ENCODE data around the gene DOK5. TPM values are rescaled to one million over a fixed set of nuclear protein-coding genes. Genes with fewer than 3 reads are reported as not detected.

Gene DOK5
- total RNA-seq, 1 donor, result 14.1 TPM

- Histone ChIP-seq H3K4me2 (ENCODE audit: insufficient read depth, low read length) (no peak overlapping the region), H3K4me3 (ENCODE audit: insufficient read depth, low read length) (no peak overlapping the region), H3K36me3 (ENCODE audit: insufficient read depth, low read length) (no peaks in the 10 kb centered on the region), H3K27me3 (ENCODE audit: insufficient read depth, low read length) (no peaks in the 10 kb centered on the region), H3K9me3 (ENCODE audit: low read depth, low read length) (no peaks in the 10 kb centered on the region), H4K20me1 (ENCODE audit: insufficient read depth, low read length) (no peaks in the 10 kb centered on the region), H3K79me2 (ENCODE audit: insufficient read depth, low read length) (no peaks in the 10 kb centered on the region), H2AFZ (ENCODE audit: low read length) (no peak overlapping the region), H3K4me1 (ENCODE audit: insufficient read depth, low read length) (peaks cover 13% of the 10 kb centered on the region), H3K27ac (ENCODE audit: low read depth, low read length) (no peak overlapping the region)
- no peak for DNase-seq (ENCODE audit: insufficient read length, low spot score, missing footprints)
- TF ChIP-seq, protein P1, sequence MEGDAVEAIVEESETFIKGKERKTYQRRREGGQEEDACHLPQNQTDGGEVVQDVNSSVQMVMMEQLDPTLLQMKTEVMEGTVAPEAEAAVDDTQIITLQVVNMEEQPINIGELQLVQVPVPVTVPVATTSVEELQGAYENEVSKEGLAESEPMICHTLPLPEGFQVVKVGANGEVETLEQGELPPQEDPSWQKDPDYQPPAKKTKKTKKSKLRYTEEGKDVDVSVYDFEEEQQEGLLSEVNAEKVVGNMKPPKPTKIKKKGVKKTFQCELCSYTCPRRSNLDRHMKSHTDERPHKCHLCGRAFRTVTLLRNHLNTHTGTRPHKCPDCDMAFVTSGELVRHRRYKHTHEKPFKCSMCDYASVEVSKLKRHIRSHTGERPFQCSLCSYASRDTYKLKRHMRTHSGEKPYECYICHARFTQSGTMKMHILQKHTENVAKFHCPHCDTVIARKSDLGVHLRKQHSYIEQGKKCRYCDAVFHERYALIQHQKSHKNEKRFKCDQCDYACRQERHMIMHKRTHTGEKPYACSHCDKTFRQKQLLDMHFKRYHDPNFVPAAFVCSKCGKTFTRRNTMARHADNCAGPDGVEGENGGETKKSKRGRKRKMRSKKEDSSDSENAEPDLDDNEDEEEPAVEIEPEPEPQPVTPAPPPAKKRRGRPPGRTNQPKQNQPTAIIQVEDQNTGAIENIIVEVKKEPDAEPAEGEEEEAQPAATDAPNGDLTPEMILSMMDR (IDR thresholded peaks at IDR 0.05; ENCODE audit: extremely low read depth, low read depth, low read length), result no peak
These were observed 164.5 kb downstream of the DOK5 start for GRCh38 chr20:54639941-54640340.

DNA sequence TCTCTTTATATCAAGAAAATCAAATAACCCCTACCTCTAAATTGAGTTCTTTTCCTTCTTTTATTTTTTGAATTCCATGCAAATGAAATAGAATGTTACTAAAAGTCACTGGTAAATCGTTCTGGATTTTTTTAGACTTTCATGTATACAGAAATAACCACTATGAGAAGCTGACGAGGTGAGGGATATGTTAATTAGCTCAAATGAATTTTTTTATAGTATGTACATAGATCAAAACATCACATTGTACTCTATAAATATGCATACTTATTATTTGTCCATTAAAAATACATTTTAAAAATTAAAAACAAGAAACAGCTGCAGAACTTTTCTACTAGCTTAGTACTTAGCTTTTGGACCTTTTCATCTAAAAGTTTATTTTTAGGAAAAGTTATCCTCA is 165.4 kb downstream of the DOK5 start:
- Histone ChIP-seq H3K4me3 (ENCODE audit: insufficient read depth, low read length) (no peak overlapping the region), H3K27ac (ENCODE audit: low read depth, low read length) (no peak overlapping the region), H3K9me3 (ENCODE audit: low read depth, low read length) (no peaks in the 10 kb centered on the region), H3K4me2 (ENCODE audit: insufficient read depth, low read length) (no peak overlapping the region), H3K79me2 (ENCODE audit: insufficient read depth, low read length) (no peaks in the 10 kb centered on the region), H4K20me1 (ENCODE audit: insufficient read depth, low read length) (no peaks in the 10 kb centered on the region), H2AFZ (ENCODE audit: low read length) (no peak overlapping the region), H3K36me3 (ENCODE audit: insufficient read depth, low read length) (no peaks in the 10 kb centered on the region), H3K4me1 (ENCODE audit: insufficient read depth, low read length) (peaks cover 13% of the 10 kb centered on the region), H3K27me3 (ENCODE audit: insufficient read depth, low read length) (no peaks in the 10 kb centered on the region)
- no peak for DNase-seq (ENCODE audit: insufficient read length, low spot score, missing footprints)
- TF ChIP-seq, protein P1 (IDR thresholded peaks at IDR 0.05; ENCODE audit: extremely low read depth, low read depth, low read length), result no peak

- H3K9me3 ChIP-seq (ENCODE audit: low read depth, low read length), result no peaks in the 10 kb centered on the region
- H3K4me1 ChIP-seq (ENCODE audit: insufficient read depth, low read length), result peaks cover 13% of the 10 kb centered on the region
- peak overlapping the region; percentile 52 for H3K4me2 ChIP-seq (ENCODE audit: insufficient read depth, low read length)
- no peaks in the 10 kb centered on the region for H3K36me3 ChIP-seq (ENCODE audit: insufficient read depth, low read length)
- no peaks in the 10 kb centered on the region for H3K79me2 ChIP-seq (ENCODE audit: insufficient read depth, low read length)
- DNase-seq (ENCODE audit: insufficient read length, low spot score, missing footprints), result no peak
- no peaks in the 10 kb centered on the region for H3K27me3 ChIP-seq (ENCODE audit: insufficient read depth, low read length)
- no peak overlapping the region for H3K4me3 ChIP-seq (ENCODE audit: insufficient read depth, low read length)
- H3K27ac ChIP-seq (ENCODE audit: low read depth, low read length), result no peak overlapping the region
- TF ChIP-seq, protein P1 (IDR thresholded peaks at IDR 0.05; ENCODE audit: extremely low read depth, low read depth, low read length), result no peak
- no peaks in the 10 kb centered on the region for H4K20me1 ChIP-seq (ENCODE audit: insufficient read depth, low read length)
- no peak overlapping the region for H2AFZ ChIP-seq (ENCODE audit: low read length)
These were observed 167.7 kb downstream of the DOK5 start for GRCh38 chr20:54642864-54643667.

- peak; percentile 94 for DNase-seq (ENCODE audit: insufficient read length, low spot score, missing footprints)
- Histone ChIP-seq H3K4me3 (ENCODE audit: insufficient read depth, low read length) (no peak overlapping the region), H3K4me1 (ENCODE audit: insufficient read depth, low read length) (peaks cover 13% of the 10 kb centered on the region), H4K20me1 (ENCODE audit: insufficient read depth, low read length) (no peaks in the 10 kb centered on the region), H3K27me3 (ENCODE audit: insufficient read depth, low read length) (no peaks in the 10 kb centered on the region), H3K9me3 (ENCODE audit: low read depth, low read length) (no peaks in the 10 kb centered on the region), H3K27ac (ENCODE audit: low read depth, low read length) (no peak overlapping the region), H3K79me2 (ENCODE audit: insufficient read depth, low read length) (no peaks in the 10 kb centered on the region), H2AFZ (ENCODE audit: low read length) (no peak overlapping the region), H3K36me3 (ENCODE audit: insufficient read depth, low read length) (no peaks in the 10 kb centered on the region), H3K4me2 (ENCODE audit: insufficient read depth, low read length) (peak overlapping the region; percentile 52)
- TF ChIP-seq, protein P1 (IDR thresholded peaks at IDR 0.05; ENCODE audit: extremely low read depth, low read depth, low read length), result no peak
These were observed 168.4 kb downstream of the DOK5 start for GRCh38 chr20:54643761-54644160.

Data from osteoblast (primary cell).